T-cell (primary cell): ENCODE results near the gene SLC38A10. TPM values are rescaled to one million over a fixed set of nuclear protein-coding genes. Genes with fewer than 3 reads are reported as not detected.

Experiments
- ATAC-seq, 4 experiments: fragments of 200-7000 bp in 3 of 4; fragments of 150-1000 bp in 1 of 4; cut with Tn5 transposase; replicated peaks in 1 of 4; 1 replicate in 3 of 4; 2 replicates in 1 of 4; pipeline ENCODE4 v1.10.0; 2021; ENCODE audit warnings: moderate library complexity in 3 of 4, mild to moderate bottlenecking in 2 of 4, moderate number of reproducible peaks in 1 of 4
- CTCF ChIA-PET, 2 donors: fragments of 300-600 bp; sonication (Branson Sonifier 250); formaldehyde crosslinking; loops; one replicate each; lab custom pipeline; 2022; ENCODE audit warnings: antibody characterized with exemption in 2 of 2; lab: Charles Lee
- POLR2A ChIA-PET, 2 donors: fragments of 300-600 bp; sonication (Branson Sonifier 250); formaldehyde crosslinking; loops; one replicate each; lab custom pipeline; 2022; ENCODE audit warnings: antibody characterized with exemption in 2 of 2; lab: Charles Lee
- DNase-seq, 35 experiments: peaks; one replicate each; pipeline versions ENCODE4 v3.0.0 to v3.0.0-alpha.2; 2013 to 2023
- H3K27ac ChIP-seq: one replicate; pipeline ENCODE4 v1.5.1; 2013; ENCODE audit warnings: low read length
- H3K27me3 ChIP-seq, 2 experiments: replicated peaks in 1 of 2; 1 replicate in 1 of 2; 2 replicates in 1 of 2; pipeline versions ENCODE4 v1.6.1 to v1.7.0; 2013; ENCODE audit warnings: low read length in 1 of 2, mixed read lengths in 1 of 2; ENCODE audit not compliant: control insufficient read depth in 2 of 2, insufficient read depth in 2 of 2; ENCODE audit errors: extremely low read depth in 1 of 2
- H3K36me3 ChIP-seq, 2 donors: 1 replicate in 1 of 2; 2 replicates in 1 of 2; pipeline versions ENCODE4 v1.6.1 to v1.7.0; 2013; ENCODE audit warnings: low read length in 1 of 2; ENCODE audit not compliant: control insufficient read depth in 2 of 2, insufficient read depth in 1 of 2; ENCODE audit errors: extremely low read depth in 1 of 2
- H3K4me1 ChIP-seq, 2 experiments: 1 replicate in 1 of 2; 2 replicates in 1 of 2; pipeline versions ENCODE4 v1.6.1 to v1.7.0; 2013; ENCODE audit warnings: low read length in 2 of 2, mixed read lengths in 1 of 2; ENCODE audit not compliant: insufficient read depth in 2 of 2, control insufficient read depth in 1 of 2; ENCODE audit errors: extremely low read depth in 1 of 2
- H3K4me3 ChIP-seq, 2 donors: 1 replicate in 1 of 2; 2 replicates in 1 of 2; pipeline versions ENCODE4 v1.5.1 to v1.7.0; 2013; ENCODE audit warnings: mild to moderate bottlenecking in 2 of 2, low read length in 1 of 2, moderate library complexity in 1 of 2; ENCODE audit not compliant: control insufficient read depth in 1 of 2; ENCODE audit errors: extremely low read depth in 1 of 2
- H3K9me3 ChIP-seq: 2 replicates; pipeline ENCODE4 v1.7.0; 2013
- H3K27ac Mint-ChIP-seq, 2 donors: one replicate each; pipeline ENCODE4 v1.8.0; 2020 to 2021; ENCODE audit warnings: mild to moderate bottlenecking in 2 of 2, mixed read lengths in 2 of 2
- H3K27me3 Mint-ChIP-seq, 2 donors: one replicate each; pipeline ENCODE4 v1.8.0; 2021 to 2022; ENCODE audit warnings: mixed read lengths in 2 of 2
- H3K36me3 Mint-ChIP-seq: one replicate; pipeline ENCODE4 v1.8.0; 2021; ENCODE audit warnings: mixed read lengths
- H3K4me1 Mint-ChIP-seq, 3 donors: one replicate each; pipeline ENCODE4 v1.8.0; 2020 to 2022; ENCODE audit warnings: mixed read lengths in 3 of 3, mild to moderate bottlenecking in 1 of 3
- H3K4me3 Mint-ChIP-seq, 3 donors: one replicate each; pipeline ENCODE4 v1.8.0; 2020 to 2022; ENCODE audit warnings: mild to moderate bottlenecking in 3 of 3, mixed read lengths in 3 of 3, moderate library complexity in 3 of 3
- H3K9me3 Mint-ChIP-seq, 3 donors: one replicate each; pipeline ENCODE4 v1.8.0; 2020 to 2022; ENCODE audit warnings: mixed read lengths in 3 of 3
- WGBS: methylation state at CpG from one replicate; pipeline ENCODE4 v1.1.5; 2013; ENCODE audit warnings: missing lambda C conversion rate; ENCODE audit not compliant: insufficient coverage; 5-methylcytosine and 5-hydroxymethylcytosine counted together
- total RNA-seq, 35 experiments: library from RNA in 6 of 35; stranded (reverse) in 6 of 35; fragments of 120-200 nt in 1 of 35; gene quantifications; one replicate each; pipeline versions ENCODE4 v1.2.1 to v1.2.4 and lab custom pipeline; 2013 to 2026

SLC38A10 gene
- total RNA-seq, 5 donors from 2014 or later (not counting 1 experiment from before 2014, with no cell fraction given) = 52.8 to 95.2 (median 82.3) TPM

- Mint-ChIP-seq H3K36me3 (no peaks in the 10 kb centered on the region), H3K27ac (no peak overlapping the region), H3K27me3 (peaks cover 26 to 48% of the 10 kb centered on the region in 2 donors), H3K4me1 (no peaks in the 10 kb centered on the region), H3K9me3 (no peaks in the 10 kb centered on the region), H3K4me3 (no peak overlapping the region)
- Histone ChIP-seq H3K4me3 (no peak overlapping the region), H3K27me3 (peaks cover 0 to 97% of the 10 kb centered on the region in 2 experiments), H3K27ac (no peak overlapping the region), H3K4me1 (no peaks in the 10 kb centered on the region), H3K9me3 (no peaks in the 10 kb centered on the region), H3K36me3 (no peaks in the 10 kb centered on the region)
- ATAC-seq (no peak), DNase-seq (no peak)
- POLR2A ChIA-PET = no interaction called here
- WGBS = 89% methylated on average over 14 of the region's 14 CpGs
- CTCF ChIA-PET = no interaction called here
Observed at GRCh38 chr17:81334987-81335772, 40.1 kb upstream of the SLC38A10 start.

DNA sequence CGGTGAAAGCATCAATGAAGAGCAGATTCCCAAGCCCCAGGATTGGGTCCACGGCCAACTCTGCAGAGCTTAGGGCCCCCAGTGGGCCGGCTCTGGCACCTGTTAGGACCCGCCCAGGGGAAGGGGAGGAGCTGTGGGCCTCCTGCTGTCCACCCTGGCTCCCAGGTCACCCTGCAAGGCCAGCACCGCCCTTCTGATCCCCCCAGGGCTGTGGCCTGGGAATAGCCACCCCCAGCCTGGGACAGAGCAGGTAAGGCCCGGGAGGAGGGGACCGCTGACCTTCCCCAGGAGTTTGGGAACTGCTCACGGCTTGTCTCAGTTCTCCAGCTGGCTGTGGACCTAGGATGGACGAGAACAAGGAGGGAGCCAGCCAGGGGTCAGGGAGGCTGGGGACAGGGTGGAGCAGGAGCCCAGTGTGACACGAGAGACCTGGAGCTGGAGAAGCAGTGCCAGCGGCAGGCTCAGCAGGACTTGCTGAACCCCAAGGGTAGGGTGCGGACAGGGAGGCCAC, 39.3 kb upstream of the SLC38A10 start:
- peaks cover 0 to 2% (median 0%) of the 10 kb centered on the region in 3 donors for H3K4me1 Mint-ChIP-seq
- DNase-seq (no peak), ATAC-seq (no peak)
- H3K4me3 Mint-ChIP-seq = no peak overlapping the region
- H3K9me3 ChIP-seq = no peaks in the 10 kb centered on the region
- no peak overlapping the region for H3K4me3 ChIP-seq
- ChIA-PET CTCF (no interaction called here), POLR2A (no interaction called here)
- H3K27ac ChIP-seq = no peak overlapping the region
- no peaks in the 10 kb centered on the region for H3K36me3 Mint-ChIP-seq
- H3K27me3 ChIP-seq = peaks cover 0 to 97% of the 10 kb centered on the region in 2 experiments
- 70% methylated on average over 9 of the region's 12 CpGs for WGBS
- no peaks in the 10 kb centered on the region for H3K9me3 Mint-ChIP-seq
- no peaks in the 10 kb centered on the region for H3K36me3 ChIP-seq
- peaks cover 0 to 7% of the 10 kb centered on the region in 2 experiments for H3K4me1 ChIP-seq
- no peak overlapping the region for H3K27ac Mint-ChIP-seq
- H3K27me3 Mint-ChIP-seq = peaks cover 26 to 48% of the 10 kb centered on the region in 2 donors

GRCh38 chr17:81333616-81334368, 38.7 kb upstream of the SLC38A10 start:
- Histone ChIP-seq H3K27ac (no peak overlapping the region), H3K36me3 (no peaks in the 10 kb centered on the region), H3K27me3 (peaks cover 0 to 97% of the 10 kb centered on the region in 2 experiments), H3K4me1 (peaks cover 0 to 10% of the 10 kb centered on the region in 2 experiments), H3K9me3 (no peaks in the 10 kb centered on the region), H3K4me3 (no peak overlapping the region)
- H3K36me3 Mint-ChIP-seq = no peaks in the 10 kb centered on the region
- ChIA-PET CTCF (no interaction called here), POLR2A (no interaction called here)
- no peaks in the 10 kb centered on the region for H3K9me3 Mint-ChIP-seq
- ATAC-seq (peak in 1 of 4 experiments; percentile 11), DNase-seq (no peak)
- WGBS = 72% methylated on average over 12 of the region's 24 CpGs
- H3K27me3 Mint-ChIP-seq = peaks cover 20 to 43% of the 10 kb centered on the region in 2 donors
- no peak overlapping the region for H3K27ac Mint-ChIP-seq
- H3K4me1 Mint-ChIP-seq = peaks cover 0 to 2% (median 0%) of the 10 kb centered on the region in 3 donors
- no peak overlapping the region for H3K4me3 Mint-ChIP-seq

GRCh38 chr17:81332914-81333528, 37.9 kb upstream of the SLC38A10 start:
- Mint-ChIP-seq H3K9me3 (no peaks in the 10 kb centered on the region), H3K36me3 (no peaks in the 10 kb centered on the region)

GRCh38 chr17:81332118-81332834, 37.2 kb upstream of the SLC38A10 start:
- CTCF ChIA-PET = no interaction called here
- peaks cover 0 to 2% (median 0%) of the 10 kb centered on the region in 3 donors for H3K4me1 Mint-ChIP-seq
- peaks cover 0 to 98% of the 10 kb centered on the region in 2 experiments for H3K27me3 ChIP-seq
- WGBS = 79% methylated on average over 11 of the region's 18 CpGs
- ATAC-seq = no peak
- H3K4me3 ChIP-seq = no peak overlapping the region
- H3K36me3 Mint-ChIP-seq = no peaks in the 10 kb centered on the region
- DNase-seq = no peak
- peaks cover 0 to 10% of the 10 kb centered on the region in 2 experiments for H3K4me1 ChIP-seq
- H3K27me3 Mint-ChIP-seq = peaks cover 19 to 37% of the 10 kb centered on the region in 2 donors
- H3K9me3 Mint-ChIP-seq = no peaks in the 10 kb centered on the region
- H3K36me3 ChIP-seq = no peaks in the 10 kb centered on the region
- POLR2A ChIA-PET = no interaction called here
- no peak overlapping the region for H3K4me3 Mint-ChIP-seq
- no peak overlapping the region for H3K27ac Mint-ChIP-seq
- H3K9me3 ChIP-seq = no peaks in the 10 kb centered on the region
- H3K27ac ChIP-seq = no peak overlapping the region

More at GRCh38 chr17:81332914-81333528, 37.9 kb upstream of the SLC38A10 start:
- peaks cover 0 to 2% (median 0%) of the 10 kb centered on the region in 3 donors for H3K4me1 Mint-ChIP-seq
- ATAC-seq (no peak), DNase-seq (no peak)
- ChIA-PET CTCF (no interaction called here), POLR2A (no interaction called here)
- Histone ChIP-seq H3K36me3 (no peaks in the 10 kb centered on the region), H3K4me3 (no peak overlapping the region), H3K27me3 (peaks cover 0 to 97% of the 10 kb centered on the region in 2 experiments), H3K9me3 (no peaks in the 10 kb centered on the region), H3K4me1 (peaks cover 0 to 10% of the 10 kb centered on the region in 2 experiments), H3K27ac (no peak overlapping the region)
- peaks cover 19 to 36% of the 10 kb centered on the region in 2 donors for H3K27me3 Mint-ChIP-seq
- no peak overlapping the region for H3K4me3 Mint-ChIP-seq
- no peak overlapping the region for H3K27ac Mint-ChIP-seq
- WGBS = 66% methylated on average over 22 of the region's 23 CpGs
